Nasal cavity respiratory epithelium epithelial cell of viscerocranial mucosa (primary cell): ENCODE results near the gene TET2. TPM values are rescaled to one million over a fixed set of nuclear protein-coding genes. Genes with fewer than 3 reads are reported as not detected.

Source experiments
- total RNA-seq: library from RNA; depleted of rRNA; stranded (reverse); fragments of >200 nt; gene quantifications from 2 replicates; pipeline ENCODE4 v1.2.3, GENCODE V29; 2014

TET2 gene
- total RNA-seq: 11.3 and 18.8 TPM in 2 replicates

GRCh38 chr4:105146276-105147015 lies at the start of gene TET2:
Gene TET2 (plus strand): TSS chr4:105146876. CDS start chr4:105233943, 87,067 bp downstream.

